Measurements from ENCODE around the gene MORN1.

Gene MORN1

DNA sequence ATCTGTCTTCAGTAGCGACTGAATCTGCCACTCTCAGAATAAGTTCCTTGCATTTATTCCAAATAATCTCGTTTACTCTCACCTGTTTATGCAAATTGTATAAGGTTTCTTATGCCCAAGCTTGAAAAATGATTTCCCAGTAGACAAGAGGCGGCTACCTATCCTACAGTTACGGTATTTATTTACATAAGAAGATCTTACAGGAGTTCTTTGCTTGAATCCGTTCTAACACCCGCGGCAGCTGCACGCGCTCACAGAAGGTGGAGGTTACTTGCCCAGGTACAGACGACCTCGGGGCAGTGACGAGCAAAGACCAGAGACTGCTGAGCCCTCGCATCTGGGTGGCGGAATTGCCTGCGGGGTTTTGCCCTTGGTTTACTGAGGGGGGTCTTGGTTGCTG, 83.4 kb downstream of the MORN1 start:
- TF ChIP-seq, protein P1, sequence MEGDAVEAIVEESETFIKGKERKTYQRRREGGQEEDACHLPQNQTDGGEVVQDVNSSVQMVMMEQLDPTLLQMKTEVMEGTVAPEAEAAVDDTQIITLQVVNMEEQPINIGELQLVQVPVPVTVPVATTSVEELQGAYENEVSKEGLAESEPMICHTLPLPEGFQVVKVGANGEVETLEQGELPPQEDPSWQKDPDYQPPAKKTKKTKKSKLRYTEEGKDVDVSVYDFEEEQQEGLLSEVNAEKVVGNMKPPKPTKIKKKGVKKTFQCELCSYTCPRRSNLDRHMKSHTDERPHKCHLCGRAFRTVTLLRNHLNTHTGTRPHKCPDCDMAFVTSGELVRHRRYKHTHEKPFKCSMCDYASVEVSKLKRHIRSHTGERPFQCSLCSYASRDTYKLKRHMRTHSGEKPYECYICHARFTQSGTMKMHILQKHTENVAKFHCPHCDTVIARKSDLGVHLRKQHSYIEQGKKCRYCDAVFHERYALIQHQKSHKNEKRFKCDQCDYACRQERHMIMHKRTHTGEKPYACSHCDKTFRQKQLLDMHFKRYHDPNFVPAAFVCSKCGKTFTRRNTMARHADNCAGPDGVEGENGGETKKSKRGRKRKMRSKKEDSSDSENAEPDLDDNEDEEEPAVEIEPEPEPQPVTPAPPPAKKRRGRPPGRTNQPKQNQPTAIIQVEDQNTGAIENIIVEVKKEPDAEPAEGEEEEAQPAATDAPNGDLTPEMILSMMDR (conservative IDR thresholded peaks at IDR 0.05; ENCODE audit: low read depth) = no peak
- peak overlapping the region; percentile 53; the same call in 1 of the 2 replicates for H3K27ac ChIP-seq
- ChIA-PET POLR2A (ENCODE audit: low non-redundant PET) (no interaction called here), CTCF (no interaction called here)
- DNase-seq (ENCODE audit: low spot score) = no peak

GRCh38 chr1:2307064-2307605, 84.2 kb downstream of the MORN1 start:
- ChIA-PET POLR2A (ENCODE audit: low non-redundant PET) (no interaction called here), CTCF (no interaction called here)
- peak overlapping the region; percentile 36 for H3K27ac ChIP-seq
- no peak for DNase-seq (ENCODE audit: low spot score)
- TF ChIP-seq, protein P1 (conservative IDR thresholded peaks at IDR 0.05; ENCODE audit: low read depth) = no peak

- no peak for DNase-seq (ENCODE audit: low spot score)
- ChIA-PET CTCF (no interaction called here), POLR2A (ENCODE audit: low non-redundant PET) (no interaction called here)
- TF ChIP-seq, protein P1 (conservative IDR thresholded peaks at IDR 0.05; ENCODE audit: low read depth) = no peak
- H3K27ac ChIP-seq = peak overlapping the region; percentile 36
Measured at GRCh38 chr1:2306151-2306978, 85.0 kb downstream of the MORN1 start.

GRCh38 chr1:2304921-2305681, 86.3 kb downstream of the MORN1 start:
- POLR2A ChIA-PET (ENCODE audit: low non-redundant PET) = no interaction called here
- peak overlapping the region; percentile 67 for H3K27ac ChIP-seq
- DNase-seq (ENCODE audit: low spot score) = no peak
- TF ChIP-seq, protein P1 (conservative IDR thresholded peaks at IDR 0.05; ENCODE audit: low read depth) = no peak
- CTCF ChIA-PET = interaction anchor here (0.6 to 1.0 kb wide), 3 partner anchors 8 to 131 kb away, joined by 3 to 4 read pairs (median 3); partner anchors contain the start of gene FAAP20

DNA sequence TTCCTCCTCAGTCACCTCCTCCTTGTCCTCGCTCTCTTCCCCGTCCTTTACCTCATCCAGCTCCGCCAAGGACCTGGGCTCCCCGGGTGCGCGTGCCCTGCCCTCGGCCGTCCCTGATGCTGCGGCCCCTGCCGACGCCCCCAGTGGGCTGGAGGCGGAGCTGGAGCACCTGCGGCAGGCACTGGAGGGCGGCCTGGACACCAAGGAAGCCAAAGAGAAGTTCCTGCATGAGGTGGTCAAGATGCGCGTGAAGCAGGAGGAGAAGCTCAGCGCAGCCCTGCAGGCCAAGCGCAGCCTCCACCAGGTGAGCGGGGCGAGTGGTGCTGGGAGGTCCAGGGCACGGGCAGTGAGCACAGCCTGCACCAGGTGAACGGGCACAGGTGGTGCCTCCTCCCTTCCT, 87.1 kb downstream of the MORN1 start:
- ChIA-PET CTCF (interaction anchor here (1.0 to 1.2 kb wide), 2 partner anchors 10 to 130 kb away, joined by 4 to 5 read pairs; no protein-coding TSS in a partner anchor), POLR2A (ENCODE audit: low non-redundant PET) (no interaction called here)
- TF ChIP-seq, protein P1 (conservative IDR thresholded peaks at IDR 0.05; ENCODE audit: low read depth) = no peak
- H3K27ac ChIP-seq = peak overlapping the region; percentile 67
- no peak for DNase-seq (ENCODE audit: low spot score)

- CTCF ChIA-PET = interaction anchor here (1.2 kb wide), 1 partner anchor 11 kb away, joined by 5 read pairs; no protein-coding TSS in a partner anchor
- peak overlapping the region; percentile 67 for H3K27ac ChIP-seq
- POLR2A ChIA-PET (ENCODE audit: low non-redundant PET) = no interaction called here
- DNase-seq (ENCODE audit: low spot score) = no peak
- TF ChIP-seq, protein P1 (conservative IDR thresholded peaks at IDR 0.05; ENCODE audit: low read depth) = no peak
Measured at GRCh38 chr1:2303781-2304180, 87.6 kb downstream of the MORN1 start.

All from RWPE1 (cell line).